Activated B cell treated with CpG ODN at 0.5 μM for 24 hours (primary cell): ENCODE results near the gene LIN9. TPM values are rescaled to one million over a fixed set of nuclear protein-coding genes. Genes with fewer than 3 reads are reported as not detected.
A peak's percentile ranks its signal among the peaks of the same experiment; 100 is the strongest.

Experiments
- ATAC-seq: fragments of 200-7000 bp; cut with Tn5 transposase; one replicate; pipeline ENCODE4 v1.10.0; 2021; ENCODE audit warnings: low read depth, mild to moderate bottlenecking, moderate library complexity
- CTCF ChIA-PET: fragments of 350-600 bp; sonication (Branson Sonifier 250); formaldehyde crosslinking; loops from one replicate; lab custom pipeline; 2021; ENCODE audit warnings: antibody characterized with exemption; lab: Charles Lee
- POLR2A ChIA-PET: fragments of 350-600 bp; sonication (Branson Sonifier 250); formaldehyde crosslinking; loops from one replicate; lab custom pipeline; 2021; ENCODE audit warnings: antibody characterized with exemption; lab: Charles Lee
- DNase-seq: peaks from one replicate; pipeline ENCODE4 v3.0.0; 2022
- H3K27ac Mint-ChIP-seq: one replicate; pipeline ENCODE4 v1.8.0; 2020; ENCODE audit warnings: mixed read lengths
- H3K27me3 Mint-ChIP-seq: one replicate; pipeline ENCODE4 v1.8.0; 2021; ENCODE audit warnings: mixed read lengths
- H3K36me3 Mint-ChIP-seq: one replicate; pipeline ENCODE4 v1.8.0; 2021; ENCODE audit warnings: low read depth, mixed read lengths
- H3K4me1 Mint-ChIP-seq: one replicate; pipeline ENCODE4 v1.8.0; 2021; ENCODE audit warnings: mixed read lengths
- H3K4me3 Mint-ChIP-seq: one replicate; pipeline ENCODE4 v1.8.0; 2020; ENCODE audit warnings: mild to moderate bottlenecking, mixed read lengths
- H3K9me3 Mint-ChIP-seq: one replicate; pipeline ENCODE4 v1.8.0; 2020; ENCODE audit warnings: mixed read lengths
- intact Hi-C: fragments of 100-400 bp; cut with micrococcal nuclease; formaldehyde crosslinking; loops from one replicate; pipeline ENCODE4 v1.15.1; 2024
- total RNA-seq: library from RNA; stranded (reverse); gene quantifications from 2 replicates; pipeline ENCODE4 v1.2.3, GENCODE V29; 2022
- TF ChIP-seq, protein P1 (sequence below): fragments of 200-600 bp; IDR thresholded peaks from one replicate; pipeline ENCODE4 v1.8.0; 2022; ENCODE audit warnings: antibody characterized with exemption, mild to moderate bottlenecking

Gene LIN9
- total RNA-seq, 1 donor from 2014 or later, result 4.5 TPM

GRCh38 chr1:226308166-226308722 is 720 bp downstream of the LIN9 start:
- H3K27me3 Mint-ChIP-seq, result peaks cover 4% of the 10 kb centered on the region
- peaks cover 10% of the 10 kb centered on the region for H3K4me1 Mint-ChIP-seq
- POLR2A ChIA-PET, result interaction anchor here (1.0 to 1.7 kb wide), 3 partner anchors 10 to 99 kb away, joined by 3 to 10 read pairs (median 3); partner anchors contain the start of gene PARP1
- ATAC-seq (no peak), DNase-seq (no peak)
- intact Hi-C loops, result loop anchor here (2.0 to 5.0 kb wide), 4 partner anchors 25 to 121 kb away; partner anchors contain the start of gene ACBD3
- peak overlapping the region; percentile 92 for H3K4me3 Mint-ChIP-seq
- peak overlapping the region; percentile 61 for H3K27ac Mint-ChIP-seq
- TF ChIP-seq, protein P1, sequence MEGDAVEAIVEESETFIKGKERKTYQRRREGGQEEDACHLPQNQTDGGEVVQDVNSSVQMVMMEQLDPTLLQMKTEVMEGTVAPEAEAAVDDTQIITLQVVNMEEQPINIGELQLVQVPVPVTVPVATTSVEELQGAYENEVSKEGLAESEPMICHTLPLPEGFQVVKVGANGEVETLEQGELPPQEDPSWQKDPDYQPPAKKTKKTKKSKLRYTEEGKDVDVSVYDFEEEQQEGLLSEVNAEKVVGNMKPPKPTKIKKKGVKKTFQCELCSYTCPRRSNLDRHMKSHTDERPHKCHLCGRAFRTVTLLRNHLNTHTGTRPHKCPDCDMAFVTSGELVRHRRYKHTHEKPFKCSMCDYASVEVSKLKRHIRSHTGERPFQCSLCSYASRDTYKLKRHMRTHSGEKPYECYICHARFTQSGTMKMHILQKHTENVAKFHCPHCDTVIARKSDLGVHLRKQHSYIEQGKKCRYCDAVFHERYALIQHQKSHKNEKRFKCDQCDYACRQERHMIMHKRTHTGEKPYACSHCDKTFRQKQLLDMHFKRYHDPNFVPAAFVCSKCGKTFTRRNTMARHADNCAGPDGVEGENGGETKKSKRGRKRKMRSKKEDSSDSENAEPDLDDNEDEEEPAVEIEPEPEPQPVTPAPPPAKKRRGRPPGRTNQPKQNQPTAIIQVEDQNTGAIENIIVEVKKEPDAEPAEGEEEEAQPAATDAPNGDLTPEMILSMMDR, result no peak
- CTCF ChIA-PET, result interaction anchor here (1.1 to 1.5 kb wide), 5 partner anchors 24 to 184 kb away, joined by 3 to 8 read pairs (median 4); partner anchors contain the start of gene PARP1
- no peaks in the 10 kb centered on the region for H3K36me3 Mint-ChIP-seq
- no peaks in the 10 kb centered on the region for H3K9me3 Mint-ChIP-seq

GRCh38 chr1:226306425-226306824 is 2.5 kb downstream of the LIN9 start:
- Mint-ChIP-seq H3K4me1 (peaks cover 10% of the 10 kb centered on the region), H3K4me3 (no peak overlapping the region), H3K9me3 (no peaks in the 10 kb centered on the region), H3K27ac (no peak overlapping the region), H3K27me3 (peaks cover 4% of the 10 kb centered on the region), H3K36me3 (no peaks in the 10 kb centered on the region)
- POLR2A ChIA-PET, result interaction anchor here (1.4 kb wide), 1 partner anchor 27 kb away, joined by 4 read pairs; no protein-coding TSS in a partner anchor
- intact Hi-C loops, result loop anchor here (5.0 kb wide), 2 partner anchors 66 to 119 kb away; partner anchors contain the start of gene ACBD3
- TF ChIP-seq, protein P1, result no peak
- DNase-seq, result no peak
- CTCF ChIA-PET, result interaction anchor here (1.5 kb wide), 1 partner anchor 109 kb away, joined by 3 read pairs; no protein-coding TSS in a partner anchor
- ATAC-seq, result no peak

GRCh38 chr1:226305184-226305583 is 3.8 kb downstream of the LIN9 start:
- Mint-ChIP-seq H3K36me3 (peaks cover 2% of the 10 kb centered on the region), H3K4me3 (no peak overlapping the region), H3K27ac (no peak overlapping the region), H3K4me1 (peaks cover 10% of the 10 kb centered on the region), H3K27me3 (no peaks in the 10 kb centered on the region), H3K9me3 (no peaks in the 10 kb centered on the region)
- intact Hi-C loops, result loop anchor here (5.0 kb wide), 2 partner anchors 67 to 118 kb away; partner anchors contain the start of gene ACBD3
- ATAC-seq (no peak), DNase-seq (no peak)
- POLR2A ChIA-PET, result interaction anchor here (0.6 kb wide), 1 partner anchor 17 kb away, joined by 3 read pairs; no protein-coding TSS in a partner anchor
- CTCF ChIA-PET, result no interaction called here
- TF ChIP-seq, protein P1, result no peak

GRCh38 chr1:226304291-226304955 is 4.5 kb downstream of the LIN9 start:
- peaks cover 2% of the 10 kb centered on the region for H3K36me3 Mint-ChIP-seq
- intact Hi-C loops, result no loop called here
- TF ChIP-seq, protein P1, result no peak
- ChIA-PET CTCF (interaction anchor here (0.6 kb wide), 1 partner anchor 91 kb away, joined by 3 read pairs; no protein-coding TSS in a partner anchor), POLR2A (interaction anchor here (0.6 kb wide), 1 partner anchor 17 kb away, joined by 3 read pairs; no protein-coding TSS in a partner anchor)
- DNase-seq, result no peak
- no peaks in the 10 kb centered on the region for H3K9me3 Mint-ChIP-seq
- peaks cover 9% of the 10 kb centered on the region for H3K4me1 Mint-ChIP-seq
- H3K27me3 Mint-ChIP-seq, result no peaks in the 10 kb centered on the region
- no peak overlapping the region for H3K4me3 Mint-ChIP-seq
- ATAC-seq, result no peak
- H3K27ac Mint-ChIP-seq, result no peak overlapping the region

GRCh38 chr1:226302731-226303130 is 6.2 kb downstream of the LIN9 start:
- no peak for ATAC-seq
- ChIA-PET POLR2A (interaction anchor here (0.7 kb wide), 1 partner anchor 28 kb away, joined by 5 read pairs; no protein-coding TSS in a partner anchor), CTCF (no interaction called here)
- Mint-ChIP-seq H3K4me3 (no peak overlapping the region), H3K27ac (no peak overlapping the region), H3K4me1 (peaks cover 4% of the 10 kb centered on the region), H3K27me3 (no peaks in the 10 kb centered on the region), H3K36me3 (peaks cover 9% of the 10 kb centered on the region), H3K9me3 (no peaks in the 10 kb centered on the region)
- intact Hi-C loops, result no loop called here
- no peak for DNase-seq
- TF ChIP-seq, protein P1, result no peak
